GM18858 (cell line): ENCODE data around the gene SF3B6.

Experiments used
- ATAC-seq: cut with Tn5 transposase; IDR thresholded peaks from one replicate; pipeline ENCODE4 v1.9.1; 2021; ENCODE audit not compliant: unreplicated experiment

Gene SF3B6

GRCh38 chr2:24022324-24022974 is 53.7 kb downstream of the SF3B6 start:
- ATAC-seq = no peak

GRCh38 chr2:24021122-24021998 is 54.8 kb downstream of the SF3B6 start:
- ATAC-seq = no peak

GRCh38 chr2:24020244-24020643 is 55.9 kb downstream of the SF3B6 start:
- ATAC-seq = no peak

GRCh38 chr2:24019729-24020128 is 56.4 kb downstream of the SF3B6 start:
- no peak for ATAC-seq

GRCh38 chr2:24018241-24018640 is 57.9 kb downstream of the SF3B6 start:
- no peak for ATAC-seq

- ATAC-seq = no peak
These were observed 58.4 kb downstream of the SF3B6 start for GRCh38 chr2:24017711-24018110.
